ENCODE measurements around the gene CDH11. TPM values are rescaled to one million over a fixed set of nuclear protein-coding genes. Genes with fewer than 3 reads are reported as not detected.

Gene CDH11
- total RNA-seq, 3 donors from 2014 or later = 6.4 to 24.7 (median 12.6) TPM

DNA sequence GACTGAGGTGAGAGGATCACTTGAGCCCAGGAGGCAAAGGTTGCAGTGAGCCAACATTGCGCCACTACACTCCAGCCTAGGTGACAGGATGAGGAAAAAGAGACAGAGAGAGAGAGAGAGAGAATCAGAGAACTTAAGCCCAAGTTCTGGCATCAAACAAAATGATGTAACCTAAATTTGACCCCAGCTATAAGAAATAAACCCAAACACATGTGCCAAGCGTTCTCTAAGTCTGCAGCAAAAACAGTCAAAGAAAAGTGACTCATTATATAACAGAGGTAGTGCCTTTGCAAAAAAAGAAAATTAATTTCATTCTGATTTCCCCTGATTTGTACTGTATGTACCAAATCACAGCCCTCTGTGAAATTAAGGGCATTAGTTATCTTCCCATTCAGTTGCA is 89.5 kb downstream of the CDH11 start:
- Histone ChIP-seq H3K4me1 (ENCODE audit: low read depth) (no peaks in the 10 kb centered on the region), H3K36me3 (ENCODE audit: low read depth) (no peaks in the 10 kb centered on the region), H3K9me3 (no peaks in the 10 kb centered on the region), H3K4me3 (no peak overlapping the region)
- ATAC-seq (no peak), DNase-seq (no peak)
- intact Hi-C loops (cut with DNase I, micrococcal nuclease) = no loop called here
- TF ChIP-seq CTCF (IDR thresholded peaks at IDR 0.05) = no peak

- intact Hi-C loops (cut with DNase I, micrococcal nuclease) = no loop called here
- Histone ChIP-seq H3K4me1 (ENCODE audit: low read depth) (no peaks in the 10 kb centered on the region), H3K36me3 (ENCODE audit: low read depth) (no peaks in the 10 kb centered on the region), H3K4me3 (no peak overlapping the region), H3K9me3 (no peaks in the 10 kb centered on the region)
- no peak for TF ChIP-seq CTCF (IDR thresholded peaks at IDR 0.05)
- DNase-seq (no peak), ATAC-seq (no peak)
Observed at GRCh38 chr16:65024767-65025178, 97.1 kb downstream of the CDH11 start.

GRCh38 chr16:65023802-65024201 is 98.1 kb downstream of the CDH11 start:
- no peak for ATAC-seq
- H3K36me3 ChIP-seq (ENCODE audit: low read depth) = no peaks in the 10 kb centered on the region
- H3K4me3 ChIP-seq = no peak overlapping the region
- no peak for TF ChIP-seq CTCF (IDR thresholded peaks at IDR 0.05)
- H3K9me3 ChIP-seq = no peaks in the 10 kb centered on the region
- no peak for DNase-seq
- intact Hi-C loops (cut with DNase I, micrococcal nuclease) = no loop called here
- H3K4me1 ChIP-seq (ENCODE audit: low read depth) = no peaks in the 10 kb centered on the region

DNA sequence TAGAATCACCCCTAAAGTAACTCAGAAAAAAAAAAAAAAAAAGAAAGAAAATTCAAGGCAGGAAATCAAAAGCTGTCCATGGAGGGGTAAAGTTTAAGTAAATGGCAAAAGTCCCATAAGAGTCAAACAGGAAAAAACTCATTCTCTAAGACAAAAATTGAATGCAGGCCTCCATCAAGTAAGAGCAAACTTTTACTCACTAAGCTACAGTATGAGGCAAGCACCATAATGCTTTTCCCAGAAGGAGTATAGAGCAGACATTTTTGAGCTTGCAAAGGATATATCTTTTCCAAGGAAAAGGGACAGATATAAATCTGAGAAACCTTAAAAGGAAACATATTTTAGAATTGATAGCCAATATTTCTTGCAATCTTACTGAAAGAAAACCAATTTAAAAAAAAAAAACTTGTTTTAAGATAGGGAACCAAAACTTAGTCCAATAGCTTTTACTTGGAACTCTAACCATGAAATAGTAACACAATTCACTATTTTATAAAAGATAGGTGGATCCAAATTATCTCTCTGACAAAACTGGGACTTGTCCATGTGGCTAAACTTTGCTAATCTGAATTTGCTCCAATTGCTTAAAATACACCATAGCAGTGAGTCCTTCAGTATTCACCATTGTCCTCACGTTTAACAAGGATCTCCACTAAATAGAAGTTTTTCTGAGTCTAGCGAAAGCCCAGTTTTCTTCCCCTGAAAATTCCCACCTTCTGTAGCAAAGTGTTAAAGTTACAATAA is 99.8 kb downstream of the CDH11 start:
- no peak overlapping the region for H3K4me3 ChIP-seq
- ATAC-seq = no peak
- intact Hi-C loops (cut with DNase I, micrococcal nuclease) = no loop called here
- no peak for DNase-seq
- no peaks in the 10 kb centered on the region for H3K36me3 ChIP-seq (ENCODE audit: low read depth)
- H3K9me3 ChIP-seq = no peaks in the 10 kb centered on the region
- TF ChIP-seq CTCF (IDR thresholded peaks at IDR 0.05) = no peak
- no peaks in the 10 kb centered on the region for H3K4me1 ChIP-seq (ENCODE audit: low read depth)

DNA sequence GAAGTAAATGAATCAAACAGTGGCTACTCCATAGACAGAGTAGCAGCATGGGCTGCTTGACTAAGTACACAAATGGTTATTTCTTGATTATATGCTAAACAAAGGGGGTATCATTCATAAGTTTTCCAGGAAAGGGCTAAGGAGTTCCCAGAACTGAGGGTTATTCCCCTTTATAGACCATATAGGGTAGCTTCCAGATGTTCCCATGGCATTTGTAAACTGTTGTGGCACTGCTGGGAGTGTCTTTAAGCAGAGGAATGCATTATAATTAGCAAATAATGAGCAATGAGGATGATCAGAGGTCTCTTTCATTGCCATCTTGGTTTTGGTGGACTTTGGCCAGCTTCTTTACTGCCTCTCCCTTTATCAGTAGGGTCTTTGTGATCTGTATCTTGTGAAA is 105.1 kb downstream of the CDH11 start:
- Histone ChIP-seq H3K4me3 (no peak overlapping the region), H3K36me3 (ENCODE audit: low read depth) (no peaks in the 10 kb centered on the region), H3K9me3 (no peaks in the 10 kb centered on the region), H3K4me1 (ENCODE audit: low read depth) (no peaks in the 10 kb centered on the region)
- DNase-seq (no peak), ATAC-seq (no peak)
- no peak for TF ChIP-seq CTCF (IDR thresholded peaks at IDR 0.05)
- intact Hi-C loops (cut with DNase I, micrococcal nuclease) = no loop called here

DNA sequence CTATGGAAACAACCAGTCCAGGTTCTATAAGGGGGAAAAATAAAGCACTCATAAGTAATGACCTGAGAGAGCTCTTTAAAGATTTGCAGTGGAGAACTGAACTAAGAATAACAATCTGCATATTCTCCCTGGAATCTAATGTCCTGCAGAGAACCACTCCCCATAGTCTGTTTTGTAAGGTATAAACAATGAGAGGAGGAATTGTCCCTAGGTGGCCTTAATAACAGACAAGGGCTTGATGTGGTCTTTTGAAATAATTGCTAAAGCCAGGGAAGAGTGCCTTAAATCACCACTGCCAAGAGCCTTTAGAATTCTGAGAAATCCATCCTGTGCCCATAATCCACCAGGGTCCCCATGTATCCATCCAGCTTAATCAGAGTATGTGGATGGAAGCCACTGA is 106.3 kb downstream of the CDH11 start:
- intact Hi-C loops (cut with DNase I, micrococcal nuclease) = no loop called here
- ATAC-seq (no peak), DNase-seq (no peak)
- Histone ChIP-seq H3K36me3 (ENCODE audit: low read depth) (no peaks in the 10 kb centered on the region), H3K4me3 (no peak overlapping the region), H3K9me3 (no peaks in the 10 kb centered on the region), H3K4me1 (ENCODE audit: low read depth) (no peaks in the 10 kb centered on the region)
- no peak for TF ChIP-seq CTCF (IDR thresholded peaks at IDR 0.05)

Data from mucosa of descending colon (tissue), 3 donors.